Transverse colon (tissue), 4 donors: ENCODE data around the gene ZNF362. TPM values are rescaled to one million over a fixed set of nuclear protein-coding genes. Genes with fewer than 3 reads are reported as not detected.
"Not testable (repeated sequence)": the region's sequence is repeated elsewhere in the genome, so short reads cannot be mapped to it uniquely, and the experiment has no call there.

Experiments used
- DNase-seq: peaks from one replicate; pipeline ENCODE4 v3.0.0-alpha.2; 2019
- H3K27ac ChIP-seq, 4 donors: fragments of 200-600 bp; sonication (generic); 2 replicates each; pipeline ENCODE4 v1.5.1; 2016 to 2018; ENCODE audit warnings: inconsistent platforms in 4 of 4
- H3K27me3 ChIP-seq: fragments of 200-600 bp; sonication (generic); 2 replicates; pipeline ENCODE4 v1.5.1; 2017; ENCODE audit warnings: inconsistent platforms
- H3K36me3 ChIP-seq, 4 donors: fragments of 200-600 bp; sonication (generic); 2 replicates each; pipeline ENCODE4 v1.5.1; 2017 to 2019; ENCODE audit warnings: inconsistent platforms in 4 of 4
- H3K4me1 ChIP-seq, 4 donors: fragments of 200-600 bp; sonication (generic); 2 replicates each; pipeline ENCODE4 v1.5.1; 2017 to 2020; ENCODE audit warnings: inconsistent platforms in 4 of 4
- H3K4me3 ChIP-seq, 4 donors: fragments of 200-600 bp; sonication (generic); 1 replicate in 1 of 4; 2 replicates in 3 of 4; pipeline versions ENCODE4 v1.5.1 to v1.6.1; 2017 to 2019; ENCODE audit warnings: inconsistent platforms in 4 of 4
- H3K9me3 ChIP-seq, 2 donors: fragments of 200-600 bp; sonication (generic); 2 replicates each; pipeline ENCODE4 v1.5.1; 2017 to 2019; ENCODE audit warnings: inconsistent platforms in 2 of 2
- EP300 ChIP-seq: sonication (generic); formaldehyde crosslinking; IDR thresholded peaks from one replicate; pipeline ENCODE4 v1.6.1; 2017; ENCODE audit warnings: antibody characterized with exemption, low read depth
- POLR2A ChIP-seq: fragments of 450-650 bp; IDR thresholded peaks from one replicate; pipeline ENCODE4 v1.6.1; 2016; ENCODE audit warnings: antibody characterized with exemption, mild to moderate bottlenecking, moderate library complexity
- POLR2AphosphoS5 ChIP-seq, 3 donors: sonication (generic); formaldehyde crosslinking; IDR thresholded peaks; one replicate each; pipeline ENCODE4 v1.6.1; 2016; ENCODE audit warnings: antibody characterized with exemption in 3 of 3
- WGBS, 2 donors: methylation state at CpG; one replicate each; pipeline ENCODE4 v1.1.5; 2018; ENCODE audit warnings: low coverage in 1 of 2; 5-methylcytosine and 5-hydroxymethylcytosine counted together
- in situ Hi-C, 4 donors: fragments of 200-750 bp; cut with MboI; loops; one replicate each; pipeline versions ENCODE4 v1.15.0 to v1.15.1; 2017; ENCODE audit warnings: low sequenced_read_pairs in 3 of 4, low pct_ligation_motif_present in 1 of 4, low pct_unique_long_range_greater_than_20kb in 1 of 4
- intact Hi-C: fragments of 100-400 bp; cut with DNase I; formaldehyde crosslinking; loops from one replicate; pipeline ENCODE4 v1.15.1; 2023; ENCODE audit warnings: low total_unique reads
- total RNA-seq, 4 donors: library from RNA; depleted of rRNA; stranded (reverse); fragments of >200 nt; gene quantifications; one replicate each; pipeline ENCODE4 v1.1.0, GENCODE V29; 2016
- TF ChIP-seq, protein P1 (sequence below), 5 experiments: fragments of 200-600 bp in 3 of 5; fragments of 450-650 bp in 2 of 5; sonication (generic) in 3 of 5; IDR thresholded peaks; 1 replicate in 2 of 5; 2 replicates in 3 of 5; pipeline ENCODE4 v1.5.1; 2016 to 2017; ENCODE audit warnings: antibody characterized with exemption in 5 of 5, inconsistent platforms in 3 of 5, mild to moderate bottlenecking in 2 of 5, moderate library complexity in 1 of 5

Gene ZNF362
- total RNA-seq, 4 donors from 2014 or later = 7.9 to 121 (median 12.1) TPM

DNA sequence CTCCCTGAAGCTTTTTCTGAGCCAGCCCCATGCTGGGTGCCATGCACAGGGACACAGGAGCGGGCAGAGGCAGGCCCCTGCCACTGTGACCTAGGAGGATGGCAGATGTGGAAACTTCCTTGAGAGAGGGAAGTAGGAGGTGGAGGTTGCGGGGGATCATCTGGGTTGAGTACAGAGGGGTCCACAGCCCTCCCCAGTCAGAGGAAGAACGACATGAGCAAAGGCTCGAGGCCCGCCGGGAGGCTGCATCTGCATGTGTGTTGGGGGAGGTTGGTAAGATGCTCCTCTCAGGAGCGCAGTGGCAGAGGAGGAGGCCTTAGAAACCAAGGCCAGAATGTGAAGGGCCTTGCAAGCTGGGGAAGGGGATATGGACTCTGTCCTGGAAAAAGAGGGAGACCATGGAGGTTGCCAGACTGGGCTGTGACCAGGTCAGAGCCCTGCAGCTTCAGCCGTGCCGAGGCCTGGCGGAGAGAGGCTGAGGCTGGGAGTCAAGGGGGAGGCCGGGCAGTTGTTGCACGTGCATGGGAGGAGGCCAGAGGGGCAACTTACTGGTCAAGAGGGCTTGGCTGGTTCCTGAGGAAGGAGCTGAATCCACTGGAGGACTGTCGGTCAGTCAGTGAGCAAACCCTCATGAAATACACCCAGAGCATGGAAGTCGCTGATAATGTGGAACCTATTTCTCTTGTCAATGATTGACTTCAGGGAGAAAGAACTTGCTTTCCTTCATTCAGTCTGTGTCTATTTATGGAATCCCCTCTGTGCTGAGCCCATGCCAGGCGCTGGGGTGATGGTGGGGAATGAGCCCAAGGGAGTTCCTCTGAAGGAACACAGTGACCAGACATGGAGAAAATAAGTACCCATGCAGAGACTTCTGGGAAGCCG is 32.9 kb downstream of the ZNF362 start:
- no peak for TF ChIP-seq POLR2A
- no peaks in the 10 kb centered on the region for H3K9me3 ChIP-seq
- in situ Hi-C loops (loop anchor here in 1 of 4 donors (25.0 kb wide), 1 partner anchor 173 kb away; the partner anchor contains the start of gene ZSCAN20), intact Hi-C loops (loop anchor here (5.0 kb wide), 1 partner anchor 777 kb away; no protein-coding TSS in a partner anchor)
- WGBS, 2 donors = 80 to 94% methylated on average over 1 to 16 of the region's 16 CpGs
- no peak overlapping the region for H3K4me3 ChIP-seq
- H3K27ac ChIP-seq = no peak overlapping the region
- H3K36me3 ChIP-seq = peaks cover 0 to 3% (median 0%) of the 10 kb centered on the region in 4 donors
- peaks cover 0 to 7% (median 2%) of the 10 kb centered on the region in 4 donors for H3K4me1 ChIP-seq
- H3K27me3 ChIP-seq = no peaks in the 10 kb centered on the region
- DNase-seq = no peak

DNA sequence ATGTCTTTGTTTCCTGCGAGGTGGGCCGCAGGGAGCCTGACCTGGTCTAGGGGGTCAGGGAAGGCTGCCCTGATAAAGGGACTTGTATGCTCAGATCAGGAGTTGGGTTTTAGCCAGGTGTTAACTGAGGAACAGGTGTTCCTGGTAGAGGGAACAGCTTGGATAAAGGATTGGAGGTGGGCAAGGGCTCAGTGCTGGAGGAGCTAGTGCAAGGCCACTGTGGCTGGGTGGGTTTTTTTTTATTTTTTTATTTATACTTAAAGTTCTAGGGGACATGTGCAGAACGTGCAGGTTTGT is 33.5 kb downstream of the ZNF362 start:
- intact Hi-C loops (loop anchor here (5.0 to 10.0 kb wide), 2 partner anchors 175 to 778 kb away; no protein-coding TSS in a partner anchor), in situ Hi-C loops (loop anchor here in 3 of 4 donors (10.0 to 25.0 kb wide), 4 partner anchors 75 to 185 kb away; partner anchors contain the start of gene ZSCAN20 (in 2 of the 3))
- Histone ChIP-seq H3K4me3 (no peak overlapping the region), H3K4me1 (peaks cover 0 to 7% (median 2%) of the 10 kb centered on the region in 4 donors), H3K27me3 (no peaks in the 10 kb centered on the region), H3K9me3 (no peaks in the 10 kb centered on the region), H3K27ac (no peak overlapping the region), H3K36me3 (peaks cover 0 to 3% (median 0%) of the 10 kb centered on the region in 4 donors)
- WGBS, 2 donors = 95% methylated on average over 3 of the region's 3 CpGs; no CpG with 5 or more reads in 1 of the 2 donors
- TF ChIP-seq POLR2AphosphoS5 (IDR thresholded peaks at IDR 0.05) = no peak
- no peak for DNase-seq

DNA sequence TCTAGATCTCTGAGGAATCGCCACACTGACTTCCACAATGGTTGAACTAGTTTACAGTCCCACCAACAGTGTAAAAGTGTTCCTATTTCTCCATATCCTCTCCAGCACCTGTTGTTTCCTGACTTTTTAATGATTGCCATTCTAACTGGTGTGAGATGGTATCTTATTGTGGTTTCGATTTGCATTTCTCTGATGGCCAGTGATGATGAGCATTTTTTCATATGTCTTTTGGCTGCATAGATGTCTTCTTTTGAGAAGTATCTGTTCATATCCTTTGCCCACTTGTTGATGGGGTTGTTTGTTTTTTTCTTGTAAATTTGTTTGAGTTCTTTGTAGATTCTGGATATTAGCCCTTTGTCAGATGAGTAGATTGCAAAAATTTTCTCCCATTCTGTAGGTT is 34.3 kb downstream of the ZNF362 start:
- DNase-seq, H3K27me3 ChIP-seq, H3K27ac ChIP-seq, H3K4me1 ChIP-seq, H3K4me3 ChIP-seq, H3K36me3 ChIP-seq, H3K9me3 ChIP-seq: not testable (repeated sequence)
- intact Hi-C loops (loop anchor here (10.0 kb wide), 1 partner anchor 174 kb away; no protein-coding TSS in a partner anchor), in situ Hi-C loops (loop anchor here in 3 of 4 donors (10.0 to 25.0 kb wide), 4 partner anchors 74 to 184 kb away; partner anchors contain the start of gene ZSCAN20 (in 2 of the 3))
- WGBS, 2 donors = 94% methylated on average over 1 of the region's 2 CpGs; no CpG with 5 or more reads in 1 of the 2 donors

DNA sequence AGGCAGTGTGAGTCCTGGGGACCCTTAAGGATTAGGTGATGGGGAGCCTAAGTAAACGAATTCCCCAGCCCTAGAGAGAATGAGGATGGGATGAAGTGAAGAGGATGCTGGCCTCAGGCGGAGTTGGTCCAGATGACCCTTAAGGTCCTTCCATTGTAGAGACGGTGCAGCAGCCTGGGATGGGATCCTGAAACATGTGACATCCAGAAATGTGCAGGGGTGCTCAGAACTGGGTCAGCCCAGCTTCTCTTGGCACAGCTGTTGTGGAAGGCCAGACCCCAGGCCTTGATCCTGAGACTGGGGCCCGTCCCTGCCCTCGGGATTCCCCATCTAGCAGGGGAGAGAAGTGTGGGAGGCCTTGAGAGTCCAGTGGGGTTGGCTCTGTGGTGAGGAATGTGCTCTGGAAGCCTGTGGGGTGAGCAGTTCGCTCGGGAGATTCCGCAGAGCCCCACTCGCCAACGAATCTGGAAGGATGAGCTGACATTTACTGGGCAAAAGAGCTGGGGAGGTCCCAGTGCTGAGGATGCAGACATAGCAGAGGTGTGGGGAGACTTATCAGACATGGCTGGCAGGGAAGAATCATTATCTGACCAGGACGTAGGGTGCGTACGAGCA is 36.5 kb downstream of the ZNF362 start:
- Histone ChIP-seq H3K27ac (peak overlapping the region in 2 of 4 donors; percentile 9 to 10), H3K9me3 (no peaks in the 10 kb centered on the region), H3K27me3 (no peaks in the 10 kb centered on the region), H3K4me1 (peaks cover 0 to 7% (median 4%) of the 10 kb centered on the region in 4 donors), H3K4me3 (no peak overlapping the region), H3K36me3 (no peaks in the 10 kb centered on the region)
- TF ChIP-seq POLR2AphosphoS5 (IDR thresholded peaks at IDR 0.05) (no peak), POLR2A (no peak), EP300 (no peak)
- TF ChIP-seq, protein P1, sequence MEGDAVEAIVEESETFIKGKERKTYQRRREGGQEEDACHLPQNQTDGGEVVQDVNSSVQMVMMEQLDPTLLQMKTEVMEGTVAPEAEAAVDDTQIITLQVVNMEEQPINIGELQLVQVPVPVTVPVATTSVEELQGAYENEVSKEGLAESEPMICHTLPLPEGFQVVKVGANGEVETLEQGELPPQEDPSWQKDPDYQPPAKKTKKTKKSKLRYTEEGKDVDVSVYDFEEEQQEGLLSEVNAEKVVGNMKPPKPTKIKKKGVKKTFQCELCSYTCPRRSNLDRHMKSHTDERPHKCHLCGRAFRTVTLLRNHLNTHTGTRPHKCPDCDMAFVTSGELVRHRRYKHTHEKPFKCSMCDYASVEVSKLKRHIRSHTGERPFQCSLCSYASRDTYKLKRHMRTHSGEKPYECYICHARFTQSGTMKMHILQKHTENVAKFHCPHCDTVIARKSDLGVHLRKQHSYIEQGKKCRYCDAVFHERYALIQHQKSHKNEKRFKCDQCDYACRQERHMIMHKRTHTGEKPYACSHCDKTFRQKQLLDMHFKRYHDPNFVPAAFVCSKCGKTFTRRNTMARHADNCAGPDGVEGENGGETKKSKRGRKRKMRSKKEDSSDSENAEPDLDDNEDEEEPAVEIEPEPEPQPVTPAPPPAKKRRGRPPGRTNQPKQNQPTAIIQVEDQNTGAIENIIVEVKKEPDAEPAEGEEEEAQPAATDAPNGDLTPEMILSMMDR (IDR thresholded peaks at IDR 0.05) = no peak
- WGBS, 2 donors = 60 to 81% methylated on average over 2 to 11 of the region's 13 CpGs
- intact Hi-C loops (loop anchor here (10.0 kb wide), 1 partner anchor 172 kb away; no protein-coding TSS in a partner anchor), in situ Hi-C loops (loop anchor here in 3 of 4 donors (10.0 to 25.0 kb wide), 4 partner anchors 72 to 182 kb away; partner anchors contain the start of gene ZSCAN20 (in 2 of the 3))
- no peak for DNase-seq

DNA sequence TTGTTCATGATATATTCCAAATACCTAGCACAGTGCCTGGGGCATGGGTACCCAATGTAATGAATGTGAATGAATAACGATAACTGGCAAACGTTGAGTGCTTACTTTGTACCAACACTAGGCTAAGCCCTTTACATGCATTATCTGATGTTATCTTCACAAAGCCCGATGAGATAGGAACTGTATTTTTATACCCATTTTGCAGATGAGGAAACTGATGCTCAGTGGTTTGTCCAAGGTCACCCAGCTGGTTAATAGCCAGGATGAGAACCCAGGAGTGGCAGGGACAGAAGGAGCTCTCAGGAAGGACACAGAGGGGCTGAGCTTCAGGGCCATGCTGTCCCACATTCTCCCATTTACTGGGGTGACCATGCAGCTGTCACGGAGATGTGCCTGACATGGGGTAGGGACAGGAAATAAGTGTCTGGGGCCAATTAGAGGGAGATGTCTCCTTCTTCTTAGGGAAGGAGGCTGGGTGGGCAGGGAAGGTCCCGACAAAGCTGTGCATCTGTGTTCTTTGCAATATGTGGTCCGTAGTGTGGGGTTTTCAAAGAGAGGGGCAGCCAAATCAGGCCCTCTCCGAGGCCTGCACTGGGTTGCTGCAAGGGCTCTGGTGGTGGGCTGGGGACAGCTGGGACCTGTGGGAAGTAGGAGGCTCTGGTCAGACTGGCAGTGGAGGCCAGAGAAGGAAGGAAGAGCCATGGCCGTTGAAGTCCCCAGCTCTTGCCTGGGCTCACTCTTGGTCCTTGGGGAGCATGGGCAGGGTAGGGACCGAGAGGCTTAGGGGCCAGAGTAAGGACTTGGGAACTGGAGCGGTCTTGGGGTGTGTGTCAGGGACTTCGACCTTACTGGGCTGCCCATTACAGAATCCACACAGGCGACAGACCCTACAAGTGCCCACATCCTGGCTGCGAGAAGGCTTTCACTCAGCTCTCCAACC is 38.0 kb downstream of the ZNF362 start:
- Histone ChIP-seq H3K36me3 (no peaks in the 10 kb centered on the region), H3K4me1 (peaks cover 0 to 8% (median 6%) of the 10 kb centered on the region in 4 donors), H3K27ac (no peak overlapping the region), H3K27me3 (no peaks in the 10 kb centered on the region), H3K4me3 (no peak overlapping the region), H3K9me3 (no peaks in the 10 kb centered on the region)
- no peak for DNase-seq
- in situ Hi-C loops = loop anchor here (5.0 to 25.0 kb wide), 5 partner anchors 70 to 180 kb away; partner anchors contain the start of gene ZSCAN20 (in 2 of the 4)
- 88% methylated on average over 13 of the region's 13 CpGs; no CpG with 5 or more reads in 1 of the 2 donors for WGBS, 2 donors
- TF ChIP-seq POLR2A (no peak), POLR2AphosphoS5 (IDR thresholded peaks at IDR 0.05) (no peak), EP300 (no peak)
- TF ChIP-seq, protein P1 (IDR thresholded peaks at IDR 0.05) = no peak
- intact Hi-C loops = loop anchor here (2.0 to 10.0 kb wide), 2 partner anchors 74 to 170 kb away; no protein-coding TSS in a partner anchor
